CD1c-positive myeloid dendritic cell (primary cell): Measurements from ENCODE around the gene DNAI2.

ENCODE experiments used
- DNase-seq: peaks from one replicate; pipeline ENCODE4 v3.0.0-alpha.2; 2016; ENCODE audit errors: extremely low spot score

Gene DNAI2

DNA sequence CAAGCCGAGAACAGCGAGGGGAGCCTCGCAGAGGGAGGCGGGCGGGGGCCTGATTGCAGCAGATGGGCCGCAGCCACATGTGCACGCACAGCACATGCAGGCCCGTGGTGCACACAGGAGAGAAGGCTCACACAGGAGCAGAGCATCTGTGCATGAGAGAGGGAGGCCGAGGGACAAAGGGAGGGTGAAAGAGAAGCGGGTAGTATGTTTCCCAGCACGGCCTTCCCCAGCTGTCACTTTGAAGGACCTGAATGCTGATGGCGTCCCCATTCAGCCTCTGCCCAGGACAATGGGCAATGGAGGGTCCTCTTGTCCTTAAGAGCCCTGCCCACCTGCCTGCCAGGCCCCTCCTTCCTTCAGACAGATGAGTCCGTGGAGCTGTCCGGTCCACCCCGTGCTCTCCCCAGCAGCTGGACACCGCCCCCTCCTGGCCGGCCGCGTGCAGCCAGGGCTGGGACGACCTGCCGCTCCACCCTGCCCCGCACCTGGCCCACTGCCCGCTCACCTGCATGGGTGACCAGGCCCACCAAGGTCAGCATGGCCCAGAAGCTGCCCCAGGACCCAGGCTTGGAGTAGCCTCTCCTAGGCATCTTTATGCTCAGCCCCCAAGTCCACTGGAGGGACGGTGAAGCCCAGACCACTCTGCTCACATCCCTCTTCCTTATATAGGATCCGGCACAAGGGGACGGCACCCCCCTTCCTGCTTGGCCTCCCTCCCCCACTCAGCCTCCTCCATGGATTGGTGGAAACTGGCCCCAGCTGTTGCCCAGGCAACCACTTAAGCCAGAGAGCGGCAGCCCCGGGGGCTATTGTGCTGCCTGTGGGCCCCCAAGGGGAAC is 87.4 kb downstream of the DNAI2 start, which contains the start of gene BTBD17:
Gene BTBD17 (minus strand): TSS at position 639 of the 839 bp plus-strand sequence. CDS start 49 bp downstream, at position 590.
- peak; percentile 33 for DNase-seq

DNA sequence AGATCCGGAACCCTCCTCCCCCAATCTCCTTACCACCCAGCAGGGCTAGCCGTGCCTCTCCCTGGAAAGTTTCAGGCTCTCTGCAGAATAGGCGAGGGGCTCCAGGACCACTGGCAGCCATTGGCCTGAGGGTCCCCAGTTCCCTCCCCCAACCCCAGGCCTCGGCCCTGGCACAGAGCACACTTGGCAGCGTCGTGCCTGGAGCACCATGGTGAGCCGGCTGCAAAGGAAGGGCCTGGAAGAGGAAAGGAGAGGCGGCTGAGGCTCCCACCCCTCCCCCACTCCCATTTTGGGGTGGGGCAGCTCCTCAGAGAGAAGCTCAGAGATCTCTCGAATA is 88.0 kb downstream of the DNAI2 start:
- DNase-seq, result no peak

DNA sequence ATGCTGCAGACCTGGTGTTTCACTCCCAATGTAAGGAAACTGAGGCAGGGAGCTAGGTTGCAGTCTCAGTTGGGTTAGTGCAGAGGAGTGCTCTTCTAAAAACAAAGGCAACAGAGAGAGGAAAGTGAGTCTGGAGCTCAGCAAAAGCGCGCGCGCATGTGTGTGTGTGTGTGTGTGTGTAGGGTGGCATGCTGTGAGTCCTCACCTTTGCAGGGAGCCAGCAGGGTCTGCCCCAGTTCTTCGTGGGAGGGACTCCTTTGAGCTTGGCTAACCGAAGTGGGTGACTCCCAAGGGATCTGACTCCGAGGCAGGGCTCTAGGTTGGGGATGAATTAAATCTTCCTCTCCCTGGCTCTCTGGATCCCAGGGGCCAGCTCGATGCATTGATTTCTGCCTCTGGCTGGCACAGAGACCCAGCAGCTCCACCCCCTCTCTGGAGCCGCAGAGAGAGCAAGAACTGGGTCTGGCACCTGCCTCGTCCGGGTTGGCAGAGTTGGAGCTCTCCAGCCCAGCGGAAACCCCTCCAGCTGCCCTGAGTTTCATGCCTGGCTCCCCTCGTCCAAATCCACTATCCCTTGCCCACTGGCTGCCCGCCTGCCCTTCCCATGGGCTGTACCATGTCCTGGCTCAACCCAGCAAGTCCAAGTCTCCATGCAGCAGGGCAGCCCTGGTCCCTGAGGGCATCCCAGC is 88.9 kb downstream of the DNAI2 start:
- DNase-seq, result no peak
